Hepatocyte (in vitro differentiated cells): ENCODE data around the gene MUC5AC.

ENCODE experiments used
- EZH2 ChIP-seq: fragments of 200-600 bp; sonication (generic); IDR thresholded peaks from 2 replicates; pipeline ENCODE4 v1.6.1; 2016; ENCODE audit warnings: antibody characterized with exemption, mild to moderate bottlenecking, borderline replicate concordance
- EZH2phosphoT487 ChIP-seq: fragments of 200-600 bp; sonication (generic); IDR thresholded peaks from one replicate; pipeline ENCODE4 v1.6.1; 2018; ENCODE audit warnings: antibody characterized with exemption, mild to moderate bottlenecking, low read depth, moderate library complexity; ENCODE audit not compliant: unreplicated experiment, severe bottlenecking
- TF ChIP-seq, protein P1 (sequence below): fragments of 200-600 bp; sonication (generic); IDR thresholded peaks from 2 replicates; pipeline ENCODE4 v1.5.1; 2016; ENCODE audit warnings: antibody characterized with exemption, mild to moderate bottlenecking; ENCODE audit not compliant: poor library complexity

DNA sequence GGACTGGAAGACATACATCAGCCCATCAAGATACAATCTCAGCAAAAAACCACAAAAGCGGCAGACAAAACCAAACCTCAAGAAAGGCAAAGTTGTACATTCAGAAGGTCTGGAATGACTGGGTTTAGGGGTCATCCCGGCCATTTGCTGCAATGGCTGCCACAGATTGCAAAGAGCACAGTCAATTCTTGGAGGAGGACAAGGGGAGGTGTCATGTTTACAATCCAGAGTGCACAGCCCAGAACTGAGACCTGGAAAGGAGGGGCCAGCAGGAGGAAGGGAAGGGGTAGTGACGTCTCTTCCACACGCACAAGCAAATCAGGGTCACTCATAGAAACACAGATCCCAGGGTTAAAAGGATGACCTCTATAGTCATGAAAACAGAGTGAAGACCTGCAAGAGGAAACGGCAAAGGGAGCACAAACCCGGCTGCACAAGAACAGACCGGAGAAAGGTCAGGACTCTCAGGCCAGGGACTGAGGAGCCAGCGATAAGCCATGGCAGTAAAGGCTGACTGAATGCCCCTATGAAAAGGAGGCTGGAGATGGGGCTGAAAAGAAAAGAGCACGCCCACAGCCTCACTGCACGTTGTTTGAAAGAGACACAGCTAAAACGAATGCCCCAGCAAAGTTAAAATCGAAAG, 18.2 kb upstream of the MUC5AC start:
- TF ChIP-seq, protein P1, sequence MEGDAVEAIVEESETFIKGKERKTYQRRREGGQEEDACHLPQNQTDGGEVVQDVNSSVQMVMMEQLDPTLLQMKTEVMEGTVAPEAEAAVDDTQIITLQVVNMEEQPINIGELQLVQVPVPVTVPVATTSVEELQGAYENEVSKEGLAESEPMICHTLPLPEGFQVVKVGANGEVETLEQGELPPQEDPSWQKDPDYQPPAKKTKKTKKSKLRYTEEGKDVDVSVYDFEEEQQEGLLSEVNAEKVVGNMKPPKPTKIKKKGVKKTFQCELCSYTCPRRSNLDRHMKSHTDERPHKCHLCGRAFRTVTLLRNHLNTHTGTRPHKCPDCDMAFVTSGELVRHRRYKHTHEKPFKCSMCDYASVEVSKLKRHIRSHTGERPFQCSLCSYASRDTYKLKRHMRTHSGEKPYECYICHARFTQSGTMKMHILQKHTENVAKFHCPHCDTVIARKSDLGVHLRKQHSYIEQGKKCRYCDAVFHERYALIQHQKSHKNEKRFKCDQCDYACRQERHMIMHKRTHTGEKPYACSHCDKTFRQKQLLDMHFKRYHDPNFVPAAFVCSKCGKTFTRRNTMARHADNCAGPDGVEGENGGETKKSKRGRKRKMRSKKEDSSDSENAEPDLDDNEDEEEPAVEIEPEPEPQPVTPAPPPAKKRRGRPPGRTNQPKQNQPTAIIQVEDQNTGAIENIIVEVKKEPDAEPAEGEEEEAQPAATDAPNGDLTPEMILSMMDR, result no peak
- TF ChIP-seq EZH2, result no peak
- TF ChIP-seq EZH2phosphoT487, result no peak
